Measurements from ENCODE around the gene EPB41L2.
"Not testable (repeated sequence)": the region's sequence is repeated elsewhere in the genome, so short reads cannot be mapped to it uniquely, and the experiment has no call there.

The EPB41L2 gene

DNA sequence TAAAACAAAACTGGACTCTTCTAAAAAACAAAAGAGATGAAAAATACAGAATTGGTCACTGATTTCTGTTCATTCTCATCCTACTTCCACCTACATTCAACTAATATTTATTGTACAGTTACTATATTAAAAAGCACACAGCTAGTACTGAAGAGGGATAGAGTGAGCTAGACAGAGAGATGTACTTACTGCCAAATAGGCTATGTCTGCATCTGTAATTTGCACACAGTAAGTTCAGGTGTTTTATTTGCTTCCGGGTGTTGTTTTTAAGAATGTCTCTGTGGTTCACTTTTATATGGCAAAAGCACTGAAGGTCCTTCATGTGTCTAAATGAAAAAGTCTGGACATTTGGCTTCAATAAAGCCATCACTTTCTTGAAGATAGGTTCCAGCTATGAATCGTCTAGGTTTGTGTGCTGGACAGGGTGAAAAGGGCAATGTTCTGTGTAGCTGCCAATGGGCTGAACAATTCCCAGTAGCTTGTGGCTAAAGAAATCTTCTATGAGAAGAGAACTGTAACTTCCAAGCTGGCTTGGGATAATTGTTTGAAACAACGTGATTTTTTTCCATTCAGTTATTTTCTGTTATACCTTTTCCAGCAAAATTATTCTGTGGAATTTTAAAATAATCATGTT lies 47.3 kb downstream of the EPB41L2 start:
- H3K4me3 ChIP-seq (ENCODE audit: low read depth, low read length): no peak overlapping the region
- TF ChIP-seq, protein P1, sequence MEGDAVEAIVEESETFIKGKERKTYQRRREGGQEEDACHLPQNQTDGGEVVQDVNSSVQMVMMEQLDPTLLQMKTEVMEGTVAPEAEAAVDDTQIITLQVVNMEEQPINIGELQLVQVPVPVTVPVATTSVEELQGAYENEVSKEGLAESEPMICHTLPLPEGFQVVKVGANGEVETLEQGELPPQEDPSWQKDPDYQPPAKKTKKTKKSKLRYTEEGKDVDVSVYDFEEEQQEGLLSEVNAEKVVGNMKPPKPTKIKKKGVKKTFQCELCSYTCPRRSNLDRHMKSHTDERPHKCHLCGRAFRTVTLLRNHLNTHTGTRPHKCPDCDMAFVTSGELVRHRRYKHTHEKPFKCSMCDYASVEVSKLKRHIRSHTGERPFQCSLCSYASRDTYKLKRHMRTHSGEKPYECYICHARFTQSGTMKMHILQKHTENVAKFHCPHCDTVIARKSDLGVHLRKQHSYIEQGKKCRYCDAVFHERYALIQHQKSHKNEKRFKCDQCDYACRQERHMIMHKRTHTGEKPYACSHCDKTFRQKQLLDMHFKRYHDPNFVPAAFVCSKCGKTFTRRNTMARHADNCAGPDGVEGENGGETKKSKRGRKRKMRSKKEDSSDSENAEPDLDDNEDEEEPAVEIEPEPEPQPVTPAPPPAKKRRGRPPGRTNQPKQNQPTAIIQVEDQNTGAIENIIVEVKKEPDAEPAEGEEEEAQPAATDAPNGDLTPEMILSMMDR (IDR thresholded peaks at IDR 0.05; ENCODE audit: borderline replicate concordance, insufficient read depth, low read depth, low read length): no peak

GRCh38 chr6:131015025-131015591 lies 47.9 kb downstream of the EPB41L2 start:
- TF ChIP-seq, protein P1 (IDR thresholded peaks at IDR 0.05; ENCODE audit: borderline replicate concordance, insufficient read depth, low read depth, low read length): no peak
- no peak overlapping the region for H3K4me3 ChIP-seq (ENCODE audit: low read depth, low read length)

DNA sequence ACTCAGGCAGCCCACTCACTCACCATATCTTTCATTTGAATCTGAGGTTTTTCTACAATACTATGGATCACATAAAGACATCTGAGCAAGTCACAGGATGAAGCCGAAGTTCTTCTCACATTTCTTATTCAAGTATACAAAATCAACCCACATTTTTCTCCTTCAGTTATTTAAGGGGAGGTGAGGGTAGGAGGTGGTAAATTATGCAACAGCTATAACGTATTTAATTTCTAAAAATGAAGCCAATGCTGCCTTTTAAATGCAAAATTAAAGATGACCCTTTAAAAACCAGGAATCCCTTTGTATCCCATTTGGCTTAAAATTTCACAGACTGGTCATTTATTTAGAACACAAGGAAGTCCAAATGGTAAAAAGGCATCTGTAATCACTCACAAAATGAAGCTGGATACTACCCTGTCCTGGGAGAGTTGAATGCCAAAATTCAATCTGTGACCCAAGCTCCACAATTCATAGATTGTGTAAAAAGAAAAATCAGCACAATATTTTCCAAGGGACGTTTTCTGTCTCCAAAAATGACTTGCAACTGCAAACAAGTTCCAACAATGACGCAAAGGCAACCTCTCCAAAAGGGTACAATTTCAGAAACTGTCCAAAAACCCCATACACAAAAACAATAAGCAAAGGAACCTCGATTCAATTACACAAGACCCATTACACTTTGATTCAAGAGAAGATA lies 48.8 kb downstream of the EPB41L2 start:
- no peak overlapping the region for H3K4me3 ChIP-seq (ENCODE audit: low read depth, low read length)
- TF ChIP-seq, protein P1 (IDR thresholded peaks at IDR 0.05; ENCODE audit: borderline replicate concordance, insufficient read depth, low read depth, low read length): no peak

DNA sequence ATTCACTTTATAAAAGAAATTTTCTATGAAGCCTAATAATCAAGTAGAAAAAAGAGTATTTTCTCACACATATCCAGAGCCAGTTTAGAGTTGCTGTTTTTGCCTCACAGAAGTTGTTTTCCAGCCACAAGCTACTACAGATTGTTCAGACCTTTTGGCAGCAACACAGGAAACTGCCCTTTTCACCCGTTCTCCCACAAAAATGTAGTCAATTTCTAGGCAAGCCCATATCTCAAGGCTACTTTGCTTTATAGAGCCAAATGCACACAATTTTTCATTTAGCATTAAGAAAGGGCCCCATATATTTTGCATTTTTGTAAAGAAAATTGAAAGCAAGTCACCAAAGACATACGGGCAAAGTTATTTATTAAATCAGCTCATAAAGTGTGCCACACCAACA lies 49.5 kb downstream of the EPB41L2 start:
- H3K4me3 ChIP-seq (ENCODE audit: low read depth, low read length): no peak overlapping the region
- TF ChIP-seq, protein P1 (IDR thresholded peaks at IDR 0.05; ENCODE audit: borderline replicate concordance, insufficient read depth, low read depth, low read length): no peak

DNA sequence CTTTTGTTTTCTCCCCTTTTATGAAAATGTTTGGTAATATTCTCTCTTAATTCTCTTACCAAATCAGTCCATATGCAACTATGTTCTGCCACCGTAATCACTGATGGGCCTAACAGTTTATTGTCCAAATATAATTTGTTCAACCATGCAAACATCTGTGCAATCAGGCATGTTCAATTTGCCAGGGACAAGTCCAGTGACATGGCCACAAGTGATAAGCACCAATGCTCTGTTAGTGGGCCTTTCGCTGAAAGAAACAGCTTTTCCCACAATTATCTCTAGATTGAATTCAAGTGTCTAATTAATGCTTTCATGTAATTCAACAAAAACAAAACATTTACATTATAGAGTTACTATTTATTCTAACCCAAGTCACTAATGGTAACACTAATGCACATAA lies 53.3 kb downstream of the EPB41L2 start:
- TF ChIP-seq, protein P1 (IDR thresholded peaks at IDR 0.05; ENCODE audit: borderline replicate concordance, insufficient read depth, low read depth, low read length): no peak

DNA sequence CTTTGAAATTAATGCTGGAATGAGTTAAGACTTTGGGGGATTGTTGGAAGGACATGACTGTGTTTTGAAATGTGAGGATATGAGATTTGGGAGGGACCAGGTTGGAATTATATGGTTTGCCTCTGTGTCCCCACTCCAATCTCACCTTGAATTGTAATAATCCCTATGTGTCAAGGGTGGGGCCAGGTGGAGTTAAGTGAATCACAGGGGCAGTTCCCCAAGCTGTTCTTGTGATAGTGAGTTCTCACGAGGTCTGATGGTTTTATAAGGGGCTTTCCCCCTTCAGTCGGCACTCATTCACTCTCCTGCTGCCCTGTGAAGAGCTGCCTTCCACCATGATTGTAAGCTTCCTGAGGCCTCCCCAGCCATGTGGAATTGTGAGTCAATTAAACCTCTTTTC lies 54.1 kb downstream of the EPB41L2 start:
- not testable (repeated sequence) for H3K4me3 ChIP-seq (ENCODE audit: low read depth, low read length)

More for the DNA sequence above, 53.3 kb downstream of the EPB41L2 start:
- no peak overlapping the region for H3K4me3 ChIP-seq (ENCODE audit: low read depth, low read length)

DNA sequence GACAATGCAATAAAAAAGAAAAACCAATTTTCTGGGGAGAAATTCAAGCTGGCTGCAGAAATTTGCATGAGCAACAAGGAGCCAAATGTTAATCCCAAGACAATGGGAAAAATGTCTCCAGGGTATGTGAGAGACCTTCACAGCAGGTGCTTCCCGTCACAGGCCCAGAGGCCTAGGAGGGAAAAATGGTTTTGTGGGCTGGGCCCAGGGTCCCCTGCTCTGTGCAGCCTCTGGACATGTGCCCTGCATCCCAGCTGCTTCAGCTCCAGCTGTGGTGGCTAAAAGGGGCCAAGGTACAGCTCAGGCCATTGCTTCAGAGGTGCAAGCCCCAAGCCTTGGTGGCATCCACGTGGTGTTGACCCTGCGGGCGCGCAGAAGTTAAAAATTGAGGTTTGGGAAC lies 55.1 kb downstream of the EPB41L2 start:
- not testable (repeated sequence) for H3K4me3 ChIP-seq (ENCODE audit: low read depth, low read length)

DNA sequence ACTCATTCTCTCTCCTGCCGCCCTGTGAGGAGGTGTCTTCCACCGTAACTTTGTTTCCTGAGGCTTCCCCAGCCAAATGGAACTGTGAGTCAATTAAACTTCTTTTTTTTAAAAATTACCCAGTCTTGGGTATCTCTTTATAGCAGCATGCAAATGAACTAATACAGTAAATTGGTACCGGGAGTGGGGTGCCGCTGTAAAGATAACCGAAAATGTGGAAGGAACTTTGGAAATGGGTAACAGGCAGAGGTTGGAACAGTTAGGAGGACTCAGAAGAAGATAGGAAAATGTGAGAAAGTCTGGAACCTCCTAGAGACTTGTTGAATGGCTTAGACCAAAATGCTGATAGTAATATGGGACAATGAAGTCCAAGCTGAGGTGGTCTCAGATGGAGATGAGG lies 55.8 kb downstream of the EPB41L2 start:
- TF ChIP-seq, protein P1 (IDR thresholded peaks at IDR 0.05; ENCODE audit: borderline replicate concordance, insufficient read depth, low read depth, low read length): no peak
- no peak overlapping the region for H3K4me3 ChIP-seq (ENCODE audit: low read depth, low read length)

All from GM12875 (cell line).